HEK293 (cell line): ENCODE results near the gene PI16.
A peak's percentile ranks its signal among the peaks of the same experiment; 100 is the strongest.

Source experiments
- CTCF ChIA-PET: fragments of 350-600 bp; formaldehyde crosslinking; extraction: SDS; loops from one replicate; lab custom pipeline; 2021; ENCODE audit warnings: antibody characterized with exemption; lab: Yijun Ruan, JAX
- POLR2A ChIA-PET: fragments of 300-600 bp; formaldehyde crosslinking; extraction: SDS; loops from one replicate; lab custom pipeline; 2020; ENCODE audit warnings: antibody characterized with exemption, inconsistent platforms; lab: Yijun Ruan, JAX
- H3K27ac ChIP-seq: fragments of 200-500 bp; sonication (Bioruptor generic); 2 replicates; pipeline ENCODE4 v1.5.1; 2014; ENCODE audit warnings: low read depth, low read length, control low read depth, inconsistent platforms; ENCODE audit errors: extremely low read depth
- H3K36me3 ChIP-seq, 2 experiments: fragments of 200-500 bp in 1 of 2; sonication (Bioruptor generic) in 1 of 2; 1 replicate in 1 of 2; 2 replicates in 1 of 2; pipeline ENCODE4 v1.5.1; 2014 to 2017; ENCODE audit warnings: inconsistent platforms in 2 of 2, low read length in 2 of 2; ENCODE audit not compliant: control insufficient read depth in 2 of 2, insufficient read depth in 1 of 2
- H3K4me1 ChIP-seq: fragments of 200-500 bp; sonication (Bioruptor generic); 2 replicates; pipeline ENCODE4 v1.5.1; 2014; ENCODE audit warnings: mild to moderate bottlenecking, low read length, inconsistent platforms; ENCODE audit not compliant: control insufficient read depth, insufficient read depth
- H3K4me3 ChIP-seq: 2 replicates; pipeline ENCODE4 v1.5.1; 2011; ENCODE audit warnings: low read depth, mild to moderate bottlenecking, control low read depth, low read length, moderate library complexity
- H3K9me3 ChIP-seq: fragments of 200-500 bp; sonication (Bioruptor generic); 2 replicates; pipeline ENCODE4 v1.5.1; 2014; ENCODE audit warnings: low read depth, low read length, inconsistent platforms; ENCODE audit not compliant: control insufficient read depth, insufficient read depth
- BCL11B ChIP-seq: fragments of 450-650 bp; formaldehyde crosslinking; IDR thresholded peaks from 2 replicates; pipeline ENCODE4 v1.5.1; 2016; ENCODE audit warnings: low read depth, missing biosample characterization, missing genetic modification characterization
- EGR2 ChIP-seq: fragments of 450-650 bp; formaldehyde crosslinking; IDR thresholded peaks from 2 replicates; pipeline ENCODE4 v1.5.1; 2016; ENCODE audit warnings: low read depth, missing biosample characterization, missing genetic modification characterization
- KLF1 ChIP-seq: fragments of 450-650 bp; formaldehyde crosslinking; IDR thresholded peaks from 2 replicates; pipeline ENCODE4 v1.5.1; 2016; ENCODE audit warnings: missing biosample characterization, missing genetic modification characterization
- ZFHX2 ChIP-seq: fragments of 450-650 bp; formaldehyde crosslinking; conservative IDR thresholded peaks from 2 replicates; pipeline ENCODE4 v1.5.1; 2016; ENCODE audit warnings: missing biosample characterization, missing genetic modification characterization
- ZFP41 ChIP-seq: fragments of 450-650 bp; formaldehyde crosslinking; IDR thresholded peaks from 2 replicates; pipeline ENCODE4 v1.5.1; 2016; ENCODE audit warnings: missing biosample characterization, missing genetic modification characterization, borderline replicate concordance
- ZNF112 ChIP-seq: fragments of 450-650 bp; formaldehyde crosslinking; IDR thresholded peaks from 2 replicates; pipeline ENCODE4 v1.5.0; 2017; ENCODE audit warnings: missing biosample characterization, missing genetic modification characterization
- ZNF133 ChIP-seq: fragments of 450-650 bp; formaldehyde crosslinking; IDR thresholded peaks from 2 replicates; pipeline ENCODE4 v1.5.1; 2016; ENCODE audit warnings: missing biosample characterization, missing genetic modification characterization
- ZNF214 ChIP-seq: fragments of 450-650 bp; formaldehyde crosslinking; IDR thresholded peaks from 2 replicates; pipeline ENCODE4 v1.5.1; 2017; ENCODE audit warnings: missing biosample characterization, mild to moderate bottlenecking, missing genetic modification characterization, borderline replicate concordance
- ZNF558 ChIP-seq: fragments of 450-650 bp; formaldehyde crosslinking; IDR thresholded peaks from 2 replicates; pipeline ENCODE4 v1.5.1; 2016; ENCODE audit warnings: missing biosample characterization, missing genetic modification characterization
- ZNF621 ChIP-seq: fragments of 450-650 bp; formaldehyde crosslinking; IDR thresholded peaks from 2 replicates; pipeline ENCODE4 v1.5.1; 2017; ENCODE audit warnings: missing biosample characterization, missing genetic modification characterization
- ZNF624 ChIP-seq: fragments of 450-650 bp; formaldehyde crosslinking; IDR thresholded peaks from 2 replicates; pipeline ENCODE4 v1.5.1; 2017; ENCODE audit warnings: missing biosample characterization, missing genetic modification characterization
- ZNF658 ChIP-seq: fragments of 450-650 bp; formaldehyde crosslinking; IDR thresholded peaks from 2 replicates; pipeline ENCODE4; 2016; ENCODE audit warnings: missing biosample characterization, missing genetic modification characterization
- TF ChIP-seq, protein P1 (sequence below): fragments of 450-650 bp; formaldehyde crosslinking; conservative IDR thresholded peaks from 2 replicates; pipeline ENCODE4 v1.5.1; 2016; ENCODE audit warnings: low read depth, missing biosample characterization, missing genetic modification characterization
- TF ChIP-seq, protein P2 (sequence below): fragments of 450-650 bp; formaldehyde crosslinking; IDR thresholded peaks from 2 replicates; pipeline ENCODE4; 2016; ENCODE audit warnings: missing biosample characterization, missing genetic modification characterization
- TF ChIP-seq, protein P3 (sequence below): fragments of 450-650 bp; formaldehyde crosslinking; IDR thresholded peaks from 2 replicates; pipeline ENCODE4 v1.5.1; 2016; ENCODE audit warnings: missing biosample characterization, missing genetic modification characterization
- TF ChIP-seq, protein P4 (sequence below): fragments of 450-650 bp; formaldehyde crosslinking; IDR thresholded peaks from 2 replicates; pipeline ENCODE4 v1.5.1; 2016; ENCODE audit warnings: missing biosample characterization, missing genetic modification characterization
- TF ChIP-seq, protein P5 (sequence below): fragments of 450-650 bp; formaldehyde crosslinking; IDR thresholded peaks from 2 replicates; pipeline ENCODE4 v1.5.1; 2017; ENCODE audit warnings: missing biosample characterization, missing genetic modification characterization
- TF ChIP-seq, protein P6 (sequence below): fragments of 450-650 bp; formaldehyde crosslinking; IDR thresholded peaks from 2 replicates; pipeline ENCODE4 v1.5.1; 2016; ENCODE audit warnings: missing biosample characterization, missing genetic modification characterization

PI16 gene

DNA sequence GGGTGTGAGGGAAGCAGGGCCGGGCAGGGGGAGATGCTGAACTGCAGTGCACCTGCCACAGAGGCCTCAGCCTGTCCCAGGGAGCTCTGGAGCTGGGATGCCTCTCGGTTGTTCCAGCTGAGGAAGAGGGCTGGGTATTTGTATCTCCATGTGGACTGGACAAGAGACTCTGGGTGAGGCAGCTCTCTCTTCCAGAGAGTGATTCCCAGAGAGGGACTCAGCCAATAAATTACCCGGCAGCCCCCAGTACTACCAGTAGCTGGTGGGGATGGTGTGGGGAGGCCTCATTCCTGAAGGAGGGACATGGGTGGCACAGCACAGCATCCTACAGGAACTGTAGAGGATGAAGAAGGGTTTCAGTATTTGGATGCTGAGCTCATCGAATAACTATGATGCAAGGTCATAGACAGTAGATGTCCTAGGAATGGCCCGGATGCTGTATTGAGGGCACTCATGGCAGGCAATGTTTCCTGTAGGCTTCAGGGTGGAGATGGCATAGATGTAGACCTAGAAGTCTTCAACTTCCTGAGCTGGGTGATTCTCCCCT is 52.3 kb downstream of the PI16 start (continued):
- TF ChIP-seq, protein P1, sequence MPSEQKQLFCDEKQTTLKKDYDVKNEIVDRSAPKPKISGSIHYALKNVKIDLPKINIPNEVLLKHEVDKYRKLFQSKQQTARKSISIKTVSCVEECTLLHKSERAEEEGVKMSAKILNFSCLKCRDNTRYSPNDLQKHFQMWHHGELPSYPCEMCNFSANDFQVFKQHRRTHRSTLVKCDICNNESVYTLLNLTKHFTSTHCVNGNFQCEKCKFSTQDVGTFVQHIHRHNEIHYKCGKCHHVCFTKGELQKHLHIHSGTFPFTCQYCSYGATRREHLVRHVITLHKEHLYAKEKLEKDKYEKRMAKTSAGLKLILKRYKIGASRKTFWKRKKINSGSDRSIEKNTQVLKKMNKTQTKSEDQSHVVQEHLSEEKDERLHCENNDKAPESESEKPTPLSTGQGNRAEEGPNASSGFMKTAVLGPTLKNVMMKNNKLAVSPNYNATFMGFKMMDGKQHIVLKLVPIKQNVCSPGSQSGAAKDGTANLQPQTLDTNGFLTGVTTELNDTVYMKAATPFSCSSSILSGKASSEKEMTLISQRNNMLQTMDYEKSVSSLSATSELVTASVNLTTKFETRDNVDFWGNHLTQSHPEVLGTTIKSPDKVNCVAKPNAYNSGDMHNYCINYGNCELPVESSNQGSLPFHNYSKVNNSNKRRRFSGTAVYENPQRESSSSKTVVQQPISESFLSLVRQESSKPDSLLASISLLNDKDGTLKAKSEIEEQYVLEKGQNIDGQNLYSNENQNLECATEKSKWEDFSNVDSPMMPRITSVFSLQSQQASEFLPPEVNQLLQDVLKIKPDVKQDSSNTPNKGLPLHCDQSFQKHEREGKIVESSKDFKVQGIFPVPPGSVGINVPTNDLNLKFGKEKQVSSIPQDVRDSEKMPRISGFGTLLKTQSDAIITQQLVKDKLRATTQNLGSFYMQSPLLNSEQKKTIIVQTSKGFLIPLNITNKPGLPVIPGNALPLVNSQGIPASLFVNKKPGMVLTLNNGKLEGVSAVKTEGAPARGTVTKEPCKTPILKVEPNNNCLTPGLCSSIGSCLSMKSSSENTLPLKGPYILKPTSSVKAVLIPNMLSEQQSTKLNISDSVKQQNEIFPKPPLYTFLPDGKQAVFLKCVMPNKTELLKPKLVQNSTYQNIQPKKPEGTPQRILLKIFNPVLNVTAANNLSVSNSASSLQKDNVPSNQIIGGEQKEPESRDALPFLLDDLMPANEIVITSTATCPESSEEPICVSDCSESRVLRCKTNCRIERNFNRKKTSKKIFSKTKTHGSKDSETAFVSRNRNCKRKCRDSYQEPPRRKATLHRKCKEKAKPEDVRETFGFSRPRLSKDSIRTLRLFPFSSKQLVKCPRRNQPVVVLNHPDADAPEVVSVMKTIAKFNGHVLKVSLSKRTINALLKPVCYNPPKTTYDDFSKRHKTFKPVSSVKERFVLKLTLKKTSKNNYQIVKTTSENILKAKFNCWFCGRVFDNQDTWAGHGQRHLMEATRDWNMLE (tag by site-specific recombination) = no peak
- TF ChIP-seq ZNF624 (tag by site-specific recombination) = no peak
- no peak for TF ChIP-seq ZNF658 (tag by site-specific recombination)
- no peak for TF ChIP-seq ZFP41 (tag by site-specific recombination)
- no peak for TF ChIP-seq ZNF214
- TF ChIP-seq, protein P2, sequence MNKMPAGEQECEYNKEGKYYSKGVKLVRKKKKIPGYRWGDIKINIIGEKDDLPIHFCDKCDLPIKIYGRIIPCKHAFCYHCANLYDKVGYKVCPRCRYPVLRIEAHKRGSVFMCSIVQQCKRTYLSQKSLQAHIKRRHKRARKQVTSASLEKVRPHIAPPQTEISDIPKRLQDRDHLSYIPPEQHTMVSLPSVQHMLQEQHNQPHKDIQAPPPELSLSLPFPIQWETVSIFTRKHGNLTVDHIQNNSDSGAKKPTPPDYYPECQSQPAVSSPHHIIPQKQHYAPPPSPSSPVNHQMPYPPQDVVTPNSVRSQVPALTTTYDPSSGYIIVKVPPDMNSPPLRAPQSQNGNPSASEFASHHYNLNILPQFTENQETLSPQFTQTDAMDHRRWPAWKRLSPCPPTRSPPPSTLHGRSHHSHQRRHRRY (tag by site-specific recombination) = no peak
- no peak for TF ChIP-seq ZNF621
- TF ChIP-seq, protein P3, sequence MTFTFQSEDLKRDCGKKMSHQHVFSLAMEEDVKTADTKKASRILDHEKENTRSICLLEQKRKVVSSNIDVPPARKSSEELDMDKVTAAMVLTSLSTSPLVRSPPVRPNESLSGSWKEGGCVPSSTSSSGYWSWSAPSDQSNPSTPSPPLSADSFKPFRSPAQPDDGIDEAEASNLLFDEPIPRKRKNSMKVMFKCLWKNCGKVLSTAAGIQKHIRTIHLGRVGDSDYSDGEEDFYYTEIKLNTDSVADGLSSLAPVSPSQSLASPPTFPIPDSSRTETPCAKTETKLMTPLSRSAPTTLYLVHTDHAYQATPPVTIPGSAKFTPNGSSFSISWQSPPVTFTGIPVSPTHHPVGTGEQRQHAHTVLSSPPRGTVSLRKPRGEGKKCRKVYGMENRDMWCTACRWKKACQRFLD (tag by site-specific recombination) = no peak
- TF ChIP-seq ZFHX2 = peak; percentile 88
- peak; percentile 44 for TF ChIP-seq EGR2 (tag by site-specific recombination)
- no peak for TF ChIP-seq BCL11B (tag by site-specific recombination)

DNA sequence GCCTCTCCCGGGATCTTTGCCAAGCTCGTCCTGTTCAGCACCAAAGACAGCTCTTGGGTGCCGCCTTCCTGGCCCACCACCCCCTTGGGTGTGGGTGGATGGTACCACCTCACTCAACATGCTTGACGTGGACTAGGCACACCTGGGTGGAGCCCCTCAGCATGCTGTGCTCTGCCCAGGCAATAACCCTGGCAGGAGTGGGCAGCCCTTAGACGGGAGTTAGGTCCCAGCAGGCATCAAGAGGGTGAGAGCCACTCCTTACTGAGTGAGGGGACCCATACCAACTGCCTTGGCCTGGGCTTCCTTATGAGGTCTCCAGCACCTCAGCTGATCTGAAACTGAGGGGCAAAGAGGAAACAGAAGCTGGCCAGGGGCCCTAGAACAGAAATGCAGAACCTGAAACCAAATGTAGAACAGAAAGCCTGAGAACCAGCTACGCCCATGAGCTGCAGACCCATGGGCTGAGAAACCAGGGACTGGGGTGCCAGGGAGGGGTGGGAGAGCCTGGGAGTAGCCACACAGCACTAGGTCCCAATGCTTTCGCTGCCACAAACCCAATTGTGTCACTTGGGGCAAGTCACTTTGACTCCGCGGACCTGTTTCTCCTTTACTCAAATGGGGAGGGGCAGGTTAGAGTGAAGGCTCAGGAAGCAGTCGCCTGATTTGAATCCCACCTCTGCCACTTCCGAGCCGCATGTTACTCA is 53.0 kb downstream of the PI16 start:
- Histone ChIP-seq H3K36me3 (no peaks in the 10 kb centered on the region), H3K4me3 (no peak overlapping the region), H3K4me1 (no peaks in the 10 kb centered on the region), H3K27ac (no peak overlapping the region), H3K9me3 (no peaks in the 10 kb centered on the region)
- CTCF ChIA-PET = interaction anchor here (0.8 to 2.9 kb wide), 7 partner anchors 11 to 248 kb away, joined by 3 to 50 read pairs (median 7); no protein-coding TSS in a partner anchor
- TF ChIP-seq ZFHX2 (peak; percentile 50; the same call in 1 of the 2 replicates), ZNF558 (tag by site-specific recombination) (no peak), KLF1 (tag by site-specific recombination) (peak; percentile 74), ZNF133 (no peak), ZNF112 (no peak)
- TF ChIP-seq, protein P4, sequence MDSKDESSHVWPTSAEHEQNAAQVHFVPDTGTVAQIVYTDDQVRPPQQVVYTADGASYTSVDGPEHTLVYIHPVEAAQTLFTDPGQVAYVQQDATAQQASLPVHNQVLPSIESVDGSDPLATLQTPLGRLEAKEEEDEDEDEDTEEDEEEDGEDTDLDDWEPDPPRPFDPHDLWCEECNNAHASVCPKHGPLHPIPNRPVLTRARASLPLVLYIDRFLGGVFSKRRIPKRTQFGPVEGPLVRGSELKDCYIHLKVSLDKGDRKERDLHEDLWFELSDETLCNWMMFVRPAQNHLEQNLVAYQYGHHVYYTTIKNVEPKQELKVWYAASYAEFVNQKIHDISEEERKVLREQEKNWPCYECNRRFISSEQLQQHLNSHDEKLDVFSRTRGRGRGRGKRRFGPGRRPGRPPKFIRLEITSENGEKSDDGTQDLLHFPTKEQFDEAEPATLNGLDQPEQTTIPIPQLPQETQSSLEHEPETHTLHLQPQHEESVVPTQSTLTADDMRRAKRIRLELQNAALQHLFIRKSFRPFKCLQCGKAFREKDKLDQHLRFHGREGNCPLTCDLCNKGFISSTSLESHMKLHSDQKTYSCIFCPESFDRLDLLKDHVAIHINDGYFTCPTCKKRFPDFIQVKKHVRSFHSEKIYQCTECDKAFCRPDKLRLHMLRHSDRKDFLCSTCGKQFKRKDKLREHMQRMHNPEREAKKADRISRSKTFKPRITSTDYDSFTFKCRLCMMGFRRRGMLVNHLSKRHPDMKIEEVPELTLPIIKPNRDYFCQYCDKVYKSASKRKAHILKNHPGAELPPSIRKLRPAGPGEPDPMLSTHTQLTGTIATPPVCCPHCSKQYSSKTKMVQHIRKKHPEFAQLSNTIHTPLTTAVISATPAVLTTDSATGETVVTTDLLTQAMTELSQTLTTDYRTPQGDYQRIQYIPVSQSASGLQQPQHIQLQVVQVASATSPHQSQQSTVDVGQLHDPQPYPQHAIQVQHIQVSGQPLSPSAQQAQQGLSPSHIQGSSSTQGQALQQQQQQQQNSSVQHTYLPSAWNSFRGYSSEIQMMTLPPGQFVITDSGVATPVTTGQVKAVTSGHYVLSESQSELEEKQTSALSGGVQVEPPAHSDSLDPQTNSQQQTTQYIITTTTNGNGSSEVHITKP (tag by site-specific recombination) = peak; percentile 83
- TF ChIP-seq, protein P5, sequence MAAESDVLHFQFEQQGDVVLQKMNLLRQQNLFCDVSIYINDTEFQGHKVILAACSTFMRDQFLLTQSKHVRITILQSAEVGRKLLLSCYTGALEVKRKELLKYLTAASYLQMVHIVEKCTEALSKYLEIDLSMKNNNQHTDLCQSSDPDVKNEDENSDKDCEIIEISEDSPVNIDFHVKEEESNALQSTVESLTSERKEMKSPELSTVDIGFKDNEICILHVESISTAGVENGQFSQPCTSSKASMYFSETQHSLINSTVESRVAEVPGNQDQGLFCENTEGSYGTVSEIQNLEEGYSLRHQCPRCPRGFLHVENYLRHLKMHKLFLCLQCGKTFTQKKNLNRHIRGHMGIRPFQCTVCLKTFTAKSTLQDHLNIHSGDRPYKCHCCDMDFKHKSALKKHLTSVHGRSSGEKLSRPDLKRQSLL (tag by site-specific recombination) = no peak
- TF ChIP-seq, protein P6, sequence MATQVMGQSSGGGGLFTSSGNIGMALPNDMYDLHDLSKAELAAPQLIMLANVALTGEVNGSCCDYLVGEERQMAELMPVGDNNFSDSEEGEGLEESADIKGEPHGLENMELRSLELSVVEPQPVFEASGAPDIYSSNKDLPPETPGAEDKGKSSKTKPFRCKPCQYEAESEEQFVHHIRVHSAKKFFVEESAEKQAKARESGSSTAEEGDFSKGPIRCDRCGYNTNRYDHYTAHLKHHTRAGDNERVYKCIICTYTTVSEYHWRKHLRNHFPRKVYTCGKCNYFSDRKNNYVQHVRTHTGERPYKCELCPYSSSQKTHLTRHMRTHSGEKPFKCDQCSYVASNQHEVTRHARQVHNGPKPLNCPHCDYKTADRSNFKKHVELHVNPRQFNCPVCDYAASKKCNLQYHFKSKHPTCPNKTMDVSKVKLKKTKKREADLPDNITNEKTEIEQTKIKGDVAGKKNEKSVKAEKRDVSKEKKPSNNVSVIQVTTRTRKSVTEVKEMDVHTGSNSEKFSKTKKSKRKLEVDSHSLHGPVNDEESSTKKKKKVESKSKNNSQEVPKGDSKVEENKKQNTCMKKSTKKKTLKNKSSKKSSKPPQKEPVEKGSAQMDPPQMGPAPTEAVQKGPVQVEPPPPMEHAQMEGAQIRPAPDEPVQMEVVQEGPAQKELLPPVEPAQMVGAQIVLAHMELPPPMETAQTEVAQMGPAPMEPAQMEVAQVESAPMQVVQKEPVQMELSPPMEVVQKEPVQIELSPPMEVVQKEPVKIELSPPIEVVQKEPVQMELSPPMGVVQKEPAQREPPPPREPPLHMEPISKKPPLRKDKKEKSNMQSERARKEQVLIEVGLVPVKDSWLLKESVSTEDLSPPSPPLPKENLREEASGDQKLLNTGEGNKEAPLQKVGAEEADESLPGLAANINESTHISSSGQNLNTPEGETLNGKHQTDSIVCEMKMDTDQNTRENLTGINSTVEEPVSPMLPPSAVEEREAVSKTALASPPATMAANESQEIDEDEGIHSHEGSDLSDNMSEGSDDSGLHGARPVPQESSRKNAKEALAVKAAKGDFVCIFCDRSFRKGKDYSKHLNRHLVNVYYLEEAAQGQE (tag by site-specific recombination) = peak; percentile 93
- POLR2A ChIA-PET = interaction anchor here (0.9 to 1.8 kb wide), 4 partner anchors 9 to 133 kb away, joined by 3 to 20 read pairs (median 6); partner anchors contain the start of genes MTCH1 and PPIL1
